ENCODE data around the gene KRT15.

DNA sequence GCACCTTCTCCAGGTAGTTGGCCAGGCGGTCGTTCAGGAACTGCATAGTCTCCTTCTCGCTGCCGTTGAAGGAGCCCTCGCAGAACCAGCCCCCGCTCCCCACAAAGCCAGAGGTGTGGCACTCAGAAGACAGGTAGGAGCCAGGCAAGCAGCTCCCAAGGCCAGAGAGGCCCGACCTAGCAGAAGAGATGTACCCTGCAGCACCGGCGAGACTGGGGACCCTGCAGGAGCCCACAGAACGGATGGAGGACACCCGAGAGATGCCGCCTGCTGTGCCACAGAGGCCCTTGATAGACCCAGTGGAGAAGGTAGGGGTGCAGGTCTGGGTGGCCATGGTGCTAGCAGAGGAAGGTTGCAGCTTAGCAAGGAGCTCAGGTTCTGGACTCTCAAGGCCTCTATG lies 29.2 kb downstream of the KRT15 start, which contains the start of gene KRT36:
- no peak for TF ChIP-seq EZH2 (optimal IDR thresholded peaks at IDR 0.05; ENCODE audit: low read depth, low read length)
- TF ChIP-seq, protein P1, sequence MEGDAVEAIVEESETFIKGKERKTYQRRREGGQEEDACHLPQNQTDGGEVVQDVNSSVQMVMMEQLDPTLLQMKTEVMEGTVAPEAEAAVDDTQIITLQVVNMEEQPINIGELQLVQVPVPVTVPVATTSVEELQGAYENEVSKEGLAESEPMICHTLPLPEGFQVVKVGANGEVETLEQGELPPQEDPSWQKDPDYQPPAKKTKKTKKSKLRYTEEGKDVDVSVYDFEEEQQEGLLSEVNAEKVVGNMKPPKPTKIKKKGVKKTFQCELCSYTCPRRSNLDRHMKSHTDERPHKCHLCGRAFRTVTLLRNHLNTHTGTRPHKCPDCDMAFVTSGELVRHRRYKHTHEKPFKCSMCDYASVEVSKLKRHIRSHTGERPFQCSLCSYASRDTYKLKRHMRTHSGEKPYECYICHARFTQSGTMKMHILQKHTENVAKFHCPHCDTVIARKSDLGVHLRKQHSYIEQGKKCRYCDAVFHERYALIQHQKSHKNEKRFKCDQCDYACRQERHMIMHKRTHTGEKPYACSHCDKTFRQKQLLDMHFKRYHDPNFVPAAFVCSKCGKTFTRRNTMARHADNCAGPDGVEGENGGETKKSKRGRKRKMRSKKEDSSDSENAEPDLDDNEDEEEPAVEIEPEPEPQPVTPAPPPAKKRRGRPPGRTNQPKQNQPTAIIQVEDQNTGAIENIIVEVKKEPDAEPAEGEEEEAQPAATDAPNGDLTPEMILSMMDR (IDR thresholded peaks at IDR 0.05; ENCODE audit: low read length), result no peak
- no peak for TF ChIP-seq EZH2phosphoT487 (IDR thresholded peaks at IDR 0.05; ENCODE audit: low read length)
